AG10803 (cell line): ENCODE measurements around the gene LCK.
A peak's percentile ranks its signal among the peaks of the same experiment; 100 is the strongest.

Source experiments
- DNase-seq: peaks from one replicate; pipeline ENCODE4 v3.0.0; 2010; ENCODE audit warnings: low read depth
- H3K4me3 ChIP-seq: 2 replicates; pipeline ENCODE4 v1.5.1; 2011; ENCODE audit warnings: mild to moderate bottlenecking, low read length, control low read depth
- TF ChIP-seq, protein P1 (sequence below): conservative IDR thresholded peaks from 2 replicates; pipeline ENCODE4 v1.5.1; 2011; ENCODE audit warnings: mild to moderate bottlenecking, low read length, control low read depth, inconsistent platforms

Gene LCK

DNA sequence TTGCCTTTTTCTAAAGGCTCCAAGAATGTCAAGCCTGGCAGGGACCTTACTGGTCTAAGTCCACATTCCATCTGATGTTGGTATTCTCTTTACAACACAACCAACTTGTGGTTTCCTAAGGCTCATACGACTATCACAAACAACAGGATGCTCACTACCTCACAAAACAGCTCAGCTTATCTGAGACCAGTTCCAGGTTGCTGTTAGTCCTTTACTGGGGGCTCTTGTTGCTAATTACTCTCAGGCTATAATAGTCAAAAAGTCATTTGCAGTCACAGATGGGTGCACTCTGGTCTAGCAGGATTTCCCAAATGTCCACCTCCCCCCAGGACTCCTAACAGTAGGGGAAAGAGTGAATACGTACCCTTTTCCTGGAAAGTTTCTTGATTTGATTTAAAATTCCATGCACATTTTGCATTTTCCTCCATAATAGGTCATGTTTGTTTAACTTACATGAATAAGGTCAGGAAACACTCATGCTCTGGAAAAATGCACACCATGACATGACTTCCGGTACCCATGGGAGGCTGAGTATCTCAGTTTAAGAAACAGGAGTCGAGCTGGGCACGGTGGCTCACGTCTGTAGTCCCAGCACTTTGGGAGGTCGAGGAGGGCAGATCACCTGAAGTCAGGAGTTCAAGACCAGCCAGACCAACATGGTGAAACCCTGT lies 16.0 kb downstream of the LCK start:
- DNase-seq, result peak; percentile 66
- TF ChIP-seq, protein P1, sequence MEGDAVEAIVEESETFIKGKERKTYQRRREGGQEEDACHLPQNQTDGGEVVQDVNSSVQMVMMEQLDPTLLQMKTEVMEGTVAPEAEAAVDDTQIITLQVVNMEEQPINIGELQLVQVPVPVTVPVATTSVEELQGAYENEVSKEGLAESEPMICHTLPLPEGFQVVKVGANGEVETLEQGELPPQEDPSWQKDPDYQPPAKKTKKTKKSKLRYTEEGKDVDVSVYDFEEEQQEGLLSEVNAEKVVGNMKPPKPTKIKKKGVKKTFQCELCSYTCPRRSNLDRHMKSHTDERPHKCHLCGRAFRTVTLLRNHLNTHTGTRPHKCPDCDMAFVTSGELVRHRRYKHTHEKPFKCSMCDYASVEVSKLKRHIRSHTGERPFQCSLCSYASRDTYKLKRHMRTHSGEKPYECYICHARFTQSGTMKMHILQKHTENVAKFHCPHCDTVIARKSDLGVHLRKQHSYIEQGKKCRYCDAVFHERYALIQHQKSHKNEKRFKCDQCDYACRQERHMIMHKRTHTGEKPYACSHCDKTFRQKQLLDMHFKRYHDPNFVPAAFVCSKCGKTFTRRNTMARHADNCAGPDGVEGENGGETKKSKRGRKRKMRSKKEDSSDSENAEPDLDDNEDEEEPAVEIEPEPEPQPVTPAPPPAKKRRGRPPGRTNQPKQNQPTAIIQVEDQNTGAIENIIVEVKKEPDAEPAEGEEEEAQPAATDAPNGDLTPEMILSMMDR, result no peak
- no peak overlapping the region for H3K4me3 ChIP-seq

GRCh38 chr1:32269744-32270143 lies 18.7 kb downstream of the LCK start:
- H3K4me3 ChIP-seq, result no peak overlapping the region
- DNase-seq, result no peak
- TF ChIP-seq, protein P1, result no peak

DNA sequence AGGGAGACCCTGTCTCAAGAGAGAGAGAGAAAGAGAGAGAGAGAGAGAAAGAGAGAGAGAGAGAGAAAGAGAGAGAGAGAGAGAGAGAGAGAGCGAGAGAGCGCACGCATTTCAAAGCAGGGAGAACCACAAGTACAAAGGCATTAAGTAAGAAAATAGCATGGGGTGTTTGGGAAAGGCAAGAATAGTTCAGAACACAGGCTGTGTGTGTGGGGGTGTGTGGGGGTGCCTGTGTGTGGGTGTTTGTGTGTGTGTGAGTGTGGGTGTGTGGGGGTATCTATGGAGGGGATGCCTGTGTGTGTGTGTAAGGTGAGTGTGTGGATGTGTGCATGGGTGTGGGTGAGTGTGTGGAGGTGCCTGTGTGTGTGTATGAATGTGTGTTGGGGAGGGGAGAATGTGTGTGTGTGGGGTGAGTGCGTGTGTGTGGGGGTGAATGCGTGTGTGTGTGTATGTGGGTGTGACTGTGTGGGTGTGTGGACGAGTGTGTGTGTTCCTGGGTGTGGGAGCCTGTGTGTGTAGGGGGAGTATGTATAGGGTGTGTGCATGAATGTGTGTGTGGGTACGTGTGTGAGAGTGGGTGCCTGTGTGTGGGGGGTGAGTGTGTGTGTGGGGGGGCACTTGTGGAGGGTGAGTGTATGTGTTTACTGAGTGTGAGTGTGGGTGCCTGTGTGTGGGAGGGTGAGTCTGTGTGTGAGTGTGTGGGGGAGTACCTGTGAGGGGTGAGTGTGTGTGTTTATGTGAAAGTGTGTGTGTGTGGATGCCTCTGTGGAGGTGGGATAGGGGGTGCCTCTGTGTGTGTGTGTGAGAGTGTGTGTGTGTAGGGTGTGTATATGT lies 21.7 kb downstream of the LCK start:
- no peak overlapping the region for H3K4me3 ChIP-seq
- TF ChIP-seq, protein P1, result no peak
- DNase-seq, result no peak

GRCh38 chr1:32273391-32274208 lies 22.5 kb downstream of the LCK start:
- no peak overlapping the region for H3K4me3 ChIP-seq
- no peak for DNase-seq
- TF ChIP-seq, protein P1, result no peak

DNA sequence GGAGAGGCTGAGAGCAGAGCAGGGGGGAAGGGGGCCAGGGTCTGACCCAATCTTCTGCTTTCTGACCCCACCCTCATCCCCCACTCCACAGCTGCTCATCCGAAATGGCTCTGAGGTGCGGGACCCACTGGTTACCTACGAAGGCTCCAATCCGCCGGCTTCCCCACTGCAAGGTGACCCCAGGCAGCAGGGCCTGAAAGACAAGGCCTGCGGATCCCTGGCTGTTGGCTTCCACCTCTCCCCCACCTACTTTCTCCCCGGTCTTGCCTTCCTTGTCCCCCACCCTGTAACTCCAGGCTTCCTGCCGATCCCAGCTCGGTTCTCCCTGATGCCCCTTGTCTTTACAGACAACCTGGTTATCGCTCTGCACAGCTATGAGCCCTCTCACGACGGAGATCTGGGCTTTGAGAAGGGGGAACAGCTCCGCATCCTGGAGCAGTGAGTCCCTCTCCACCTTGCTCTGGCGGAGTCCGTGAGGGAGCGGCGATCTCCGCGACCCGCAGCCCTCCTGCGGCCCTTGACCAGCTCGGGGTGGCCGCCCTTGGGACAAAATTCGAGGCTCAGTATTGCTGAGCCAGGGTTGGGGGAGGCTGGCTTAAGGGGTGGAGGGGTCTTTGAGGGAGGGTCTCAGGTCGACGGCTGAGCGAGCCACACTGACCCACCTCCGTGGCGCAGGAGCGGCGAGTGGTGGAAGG lies 23.7 kb downstream of the LCK start:
- no peak for DNase-seq
- TF ChIP-seq, protein P1, result no peak
- no peak overlapping the region for H3K4me3 ChIP-seq

DNA sequence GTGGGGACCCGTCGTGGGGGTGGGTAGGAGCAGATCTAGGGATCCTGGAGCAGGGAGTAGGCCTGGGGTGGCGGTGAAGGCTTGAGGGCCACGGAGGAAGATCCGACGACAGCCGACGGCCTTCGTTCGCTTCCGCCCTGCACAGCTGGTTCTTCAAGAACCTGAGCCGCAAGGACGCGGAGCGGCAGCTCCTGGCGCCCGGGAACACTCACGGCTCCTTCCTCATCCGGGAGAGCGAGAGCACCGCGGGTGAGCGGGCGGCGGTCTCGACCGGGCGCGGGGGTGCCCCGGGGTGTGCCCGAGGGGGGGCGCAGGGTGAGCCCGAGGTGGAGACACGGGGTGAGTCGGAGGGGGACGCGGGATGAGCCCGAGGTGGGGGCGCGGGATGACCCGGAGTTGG lies 24.4 kb downstream of the LCK start:
- TF ChIP-seq, protein P1, result no peak
- H3K4me3 ChIP-seq, result no peak overlapping the region
- no peak for DNase-seq
